HG03039 (cell line): ENCODE results near the gene MTMR6.

Source experiments
- ATAC-seq: cut with Tn5 transposase; IDR thresholded peaks from one replicate; pipeline ENCODE4 v1.9.1; 2021; ENCODE audit warnings: mild to moderate bottlenecking, moderate library complexity; ENCODE audit not compliant: unreplicated experiment

MTMR6 gene

GRCh38 chr13:25222740-25223139 lies 64.5 kb downstream of the MTMR6 start:
- ATAC-seq = no peak

GRCh38 chr13:25218019-25218418 lies 69.3 kb downstream of the MTMR6 start:
- ATAC-seq = no peak

GRCh38 chr13:25217023-25217885 lies 70.0 kb downstream of the MTMR6 start:
- no peak for ATAC-seq

- ATAC-seq = no peak
Measured at GRCh38 chr13:25215253-25215575, 72.1 kb downstream of the MTMR6 start.

DNA sequence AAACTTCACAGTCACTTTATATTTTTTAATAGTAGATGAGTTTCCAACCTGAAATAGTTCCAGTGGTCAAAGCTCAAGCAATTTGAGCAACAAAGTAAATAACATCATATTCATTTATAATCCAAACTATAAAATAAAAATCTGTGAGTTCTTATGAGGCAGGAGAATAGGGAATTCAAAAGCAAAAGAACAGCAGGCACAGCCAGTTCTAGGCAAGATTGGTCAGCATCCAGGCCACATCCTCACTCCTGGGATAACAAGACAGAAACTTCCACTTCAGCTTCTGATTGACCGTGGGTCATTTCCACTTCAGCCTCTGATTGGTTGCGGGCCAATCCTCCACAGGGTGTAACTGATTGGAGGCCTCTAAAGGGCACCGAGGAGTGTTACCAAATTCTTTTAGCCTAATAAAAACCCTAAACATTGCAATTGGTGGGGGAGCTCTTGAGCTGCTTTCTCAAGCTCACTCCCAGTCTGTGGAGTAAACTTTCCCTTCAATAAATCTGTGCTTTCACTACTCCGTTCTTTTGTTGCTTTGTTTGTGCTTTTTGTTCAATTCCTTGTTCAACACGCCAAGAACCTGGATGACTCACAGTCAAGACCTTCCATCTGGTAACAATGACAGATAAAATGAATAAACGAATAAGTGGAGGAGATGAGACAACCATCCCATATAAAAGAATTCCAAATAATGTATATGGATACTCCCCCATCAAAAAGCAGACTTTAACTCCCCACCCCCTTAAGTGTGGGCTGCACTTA lies 72.6 kb downstream of the MTMR6 start:
- ATAC-seq = no peak

DNA sequence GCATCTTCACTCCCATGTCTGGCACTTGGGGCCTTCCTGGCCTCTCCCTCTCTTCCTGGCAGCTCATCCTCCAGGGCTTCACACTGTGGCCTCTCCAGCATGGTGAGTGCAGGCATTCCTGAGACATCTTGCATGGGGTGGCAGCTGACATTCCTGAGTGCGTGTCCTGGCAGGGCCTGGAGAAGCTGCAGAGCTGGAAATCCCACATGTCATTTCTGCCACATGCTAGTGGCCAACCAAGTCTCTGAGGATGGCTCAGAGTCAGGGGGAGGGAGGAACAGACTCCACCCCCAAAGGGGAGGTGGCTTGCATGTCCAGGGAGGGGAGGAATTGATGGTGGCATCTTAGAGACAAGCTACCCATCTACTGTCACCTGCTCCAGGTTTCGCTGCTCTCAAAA lies 73.6 kb downstream of the MTMR6 start:
- ATAC-seq = no peak

GRCh38 chr13:25210842-25211569 lies 76.3 kb downstream of the MTMR6 start:
- no peak for ATAC-seq

GRCh38 chr13:25207291-25207810 lies 79.9 kb downstream of the MTMR6 start:
- ATAC-seq = no peak

- no peak for ATAC-seq
Measured at GRCh38 chr13:25204863-25205262, 82.4 kb downstream of the MTMR6 start.

DNA sequence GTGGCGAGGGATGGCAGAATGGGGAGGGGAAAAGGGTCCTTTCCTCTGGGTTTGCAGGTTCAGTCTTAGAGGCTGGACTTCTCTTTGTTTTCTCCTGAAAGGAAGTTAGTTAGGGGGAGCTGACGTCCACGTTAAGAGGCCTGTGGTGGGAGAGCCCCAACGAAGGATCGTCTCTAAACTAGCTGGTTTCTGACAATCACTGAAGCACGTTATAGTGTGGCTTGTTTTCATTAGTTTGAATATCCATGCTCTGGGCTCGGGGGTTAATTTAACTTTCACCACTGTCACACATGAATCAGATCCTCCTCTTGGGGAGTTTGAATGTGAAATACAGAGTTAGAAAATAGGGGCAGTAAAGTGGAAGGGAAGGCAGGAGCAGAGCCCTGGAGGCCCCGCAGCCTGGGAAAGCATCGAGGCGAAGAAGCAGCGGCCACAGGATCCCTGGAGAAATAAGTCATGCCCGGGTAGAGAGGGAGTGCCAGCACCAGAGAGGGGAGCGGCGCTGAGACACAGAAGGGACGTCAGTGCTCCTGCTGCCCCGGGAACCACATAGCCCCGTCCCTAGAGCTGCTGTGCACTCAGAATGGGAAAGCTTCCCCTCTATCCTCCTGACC lies 84.1 kb downstream of the MTMR6 start:
- no peak for ATAC-seq

GRCh38 chr13:25200783-25201182 lies 86.5 kb downstream of the MTMR6 start:
- ATAC-seq = no peak

DNA sequence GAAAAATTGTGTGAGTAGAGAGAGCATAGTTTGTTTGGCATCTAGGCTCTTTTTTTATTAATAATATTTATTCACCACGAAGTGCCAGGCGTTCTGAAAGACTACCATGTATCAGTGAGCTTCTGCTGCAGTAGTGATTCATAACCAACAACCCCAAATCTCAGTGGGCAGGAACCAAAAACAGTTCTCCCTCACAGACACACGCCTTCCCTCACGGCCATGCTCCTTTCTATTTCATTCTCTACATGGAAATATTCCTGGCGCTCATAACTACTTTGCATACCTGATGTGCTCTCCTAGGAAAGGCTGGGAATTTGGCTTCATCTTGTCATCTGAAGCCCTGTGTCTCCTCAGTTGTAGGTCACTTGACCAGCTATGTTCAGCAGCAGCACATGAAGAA lies 88.6 kb downstream of the MTMR6 start:
- ATAC-seq = no peak

- no peak for ATAC-seq
Measured at GRCh38 chr13:25196971-25197370, 90.3 kb downstream of the MTMR6 start.
